ENCODE data around the gene ADGRD1. TPM values are rescaled to one million over a fixed set of nuclear protein-coding genes. Genes with fewer than 3 reads are reported as not detected.
"Not testable (repeated sequence)": the region's sequence is repeated elsewhere in the genome, so short reads cannot be mapped to it uniquely, and the experiment has no call there.

The ADGRD1 gene
- total RNA-seq, 1 donor from 2014 or later: 1.0 TPM

- DNase-seq (ENCODE audit: extremely low spot score, unreplicated experiment): no peak
- H3K4me3 Mint-ChIP-seq (ENCODE audit: unreplicated experiment): no peak overlapping the region
- no peaks in the 10 kb centered on the region for H3K9me3 Mint-ChIP-seq (ENCODE audit: unreplicated experiment)
Measured at GRCh38 chr12:131116468-131117117, 162.9 kb downstream of the ADGRD1 start.

GRCh38 chr12:131117438-131118245, 163.9 kb downstream of the ADGRD1 start:
- Mint-ChIP-seq H3K4me3 (ENCODE audit: unreplicated experiment) (no peak overlapping the region), H3K9me3 (ENCODE audit: unreplicated experiment) (no peaks in the 10 kb centered on the region), H3K36me3 (ENCODE audit: unreplicated experiment) (no peaks in the 10 kb centered on the region), H3K27me3 (ENCODE audit: unreplicated experiment) (peaks cover 3% of the 10 kb centered on the region), H3K4me1 (ENCODE audit: unreplicated experiment) (peaks cover 21% of the 10 kb centered on the region), H3K27ac (ENCODE audit: unreplicated experiment) (peak overlapping the region; percentile 16)
- no peak for DNase-seq (ENCODE audit: extremely low spot score, unreplicated experiment)
- no peak for TF ChIP-seq CTCF (IDR thresholded peaks at IDR 0.05)

More at GRCh38 chr12:131116468-131117117, 162.9 kb downstream of the ADGRD1 start:
- H3K27ac Mint-ChIP-seq (ENCODE audit: unreplicated experiment): no peak overlapping the region
- TF ChIP-seq CTCF (IDR thresholded peaks at IDR 0.05): peak; percentile 35
- peaks cover 3% of the 10 kb centered on the region for H3K27me3 Mint-ChIP-seq (ENCODE audit: unreplicated experiment)
- no peaks in the 10 kb centered on the region for H3K36me3 Mint-ChIP-seq (ENCODE audit: unreplicated experiment)
- peaks cover 29% of the 10 kb centered on the region for H3K4me1 Mint-ChIP-seq (ENCODE audit: unreplicated experiment)

GRCh38 chr12:131118371-131118770, 164.7 kb downstream of the ADGRD1 start:
- no peaks in the 10 kb centered on the region for H3K36me3 Mint-ChIP-seq (ENCODE audit: unreplicated experiment)
- peaks cover 3% of the 10 kb centered on the region for H3K27me3 Mint-ChIP-seq (ENCODE audit: unreplicated experiment)
- peaks cover 20% of the 10 kb centered on the region for H3K4me1 Mint-ChIP-seq (ENCODE audit: unreplicated experiment)
- no peak overlapping the region for H3K4me3 Mint-ChIP-seq (ENCODE audit: unreplicated experiment)
- H3K27ac Mint-ChIP-seq (ENCODE audit: unreplicated experiment): no peak overlapping the region
- no peaks in the 10 kb centered on the region for H3K9me3 Mint-ChIP-seq (ENCODE audit: unreplicated experiment)
- no peak for TF ChIP-seq CTCF (IDR thresholded peaks at IDR 0.05)
- DNase-seq (ENCODE audit: extremely low spot score, unreplicated experiment): no peak

- not testable (repeated sequence) for H3K27ac Mint-ChIP-seq (ENCODE audit: unreplicated experiment); DNase-seq (ENCODE audit: extremely low spot score, unreplicated experiment); H3K4me3 Mint-ChIP-seq (ENCODE audit: unreplicated experiment); H3K36me3 Mint-ChIP-seq (ENCODE audit: unreplicated experiment); H3K27me3 Mint-ChIP-seq (ENCODE audit: unreplicated experiment); H3K9me3 Mint-ChIP-seq (ENCODE audit: unreplicated experiment)
- H3K4me1 Mint-ChIP-seq (ENCODE audit: unreplicated experiment): peaks cover 20% of the 10 kb centered on the region
Measured at GRCh38 chr12:131119345-131119744, 165.6 kb downstream of the ADGRD1 start.

- H3K27ac Mint-ChIP-seq (ENCODE audit: unreplicated experiment): no peak overlapping the region
- H3K4me3 Mint-ChIP-seq (ENCODE audit: unreplicated experiment): no peak overlapping the region
- H3K9me3 Mint-ChIP-seq (ENCODE audit: unreplicated experiment): no peaks in the 10 kb centered on the region
- H3K27me3 Mint-ChIP-seq (ENCODE audit: unreplicated experiment): peaks cover 3% of the 10 kb centered on the region
- no peaks in the 10 kb centered on the region for H3K36me3 Mint-ChIP-seq (ENCODE audit: unreplicated experiment)
- peaks cover 17% of the 10 kb centered on the region for H3K4me1 Mint-ChIP-seq (ENCODE audit: unreplicated experiment)
- TF ChIP-seq CTCF (IDR thresholded peaks at IDR 0.05): no peak
- DNase-seq (ENCODE audit: extremely low spot score, unreplicated experiment): no peak
Measured at GRCh38 chr12:131119936-131120335, 166.2 kb downstream of the ADGRD1 start.

All from osteocyte (in vitro differentiated cells).